H9 (cell line): ENCODE results near the gene TANC2. TPM values are rescaled to one million over a fixed set of nuclear protein-coding genes. Genes with fewer than 3 reads are reported as not detected.

Source experiments
- DNase-seq: peaks from one replicate; pipeline ENCODE4 v3.0.0-alpha.2; 2017
- H2AFZ ChIP-seq: one replicate; pipeline ENCODE4 v1.6.1; 2013; ENCODE audit warnings: mild to moderate bottlenecking, low read length, control low read depth, moderate library complexity
- H2AK5ac ChIP-seq: 2 replicates; pipeline ENCODE4 v1.6.1; 2013; ENCODE audit warnings: low read length, control low read depth, mixed read lengths; ENCODE audit not compliant: insufficient read length
- H2BK120ac ChIP-seq: one replicate; pipeline ENCODE4 v1.6.1; 2013; ENCODE audit warnings: low read depth, mild to moderate bottlenecking, low read length, control low read depth, inconsistent platforms; ENCODE audit not compliant: poor library complexity, severe bottlenecking
- H2BK12ac ChIP-seq: 2 replicates; pipeline ENCODE4 v1.6.1; 2013; ENCODE audit warnings: low read length, control low read depth, mixed read lengths, low read depth; ENCODE audit not compliant: insufficient read length
- H2BK15ac ChIP-seq: 2 replicates; pipeline ENCODE4 v1.6.1; 2013; ENCODE audit warnings: low read depth, low read length, control low read depth
- H2BK20ac ChIP-seq: one replicate; pipeline ENCODE4 v1.6.1; 2013; ENCODE audit warnings: low read depth, mild to moderate bottlenecking, low read length, control low read depth, inconsistent platforms; ENCODE audit not compliant: poor library complexity, severe bottlenecking
- H2BK5ac ChIP-seq: 2 replicates; pipeline ENCODE4 v1.6.1; 2013; ENCODE audit warnings: low read length, control low read depth, mixed read lengths; ENCODE audit not compliant: insufficient read length
- H3K14ac ChIP-seq: 2 replicates; pipeline ENCODE4 v1.6.1; 2013; ENCODE audit warnings: low read length, control low read depth; ENCODE audit not compliant: insufficient read depth
- H3K18ac ChIP-seq: 2 replicates; pipeline ENCODE4 v1.6.1; 2013; ENCODE audit warnings: low read depth, mild to moderate bottlenecking, mixed read lengths, low read length, control low read depth; ENCODE audit not compliant: insufficient read length
- H3K23ac ChIP-seq: 2 replicates; pipeline ENCODE4 v1.6.1; 2013; ENCODE audit warnings: low read length, control low read depth, mixed read lengths, low read depth; ENCODE audit not compliant: insufficient read length
- H3K23me2 ChIP-seq: 2 replicates; pipeline ENCODE4 v1.6.1; 2013; ENCODE audit warnings: low read depth, mild to moderate bottlenecking, mixed read lengths, low read length, control low read depth; ENCODE audit not compliant: insufficient read length, poor library complexity, severe bottlenecking
- H3K27ac ChIP-seq: 2 replicates; pipeline ENCODE4 v1.5.1; 2013; ENCODE audit warnings: low read length, control low read depth, mixed read lengths, low read depth; ENCODE audit not compliant: insufficient read length
- H3K27me3 ChIP-seq: 2 replicates; pipeline ENCODE4 v1.6.1; 2013; ENCODE audit warnings: low read length, control low read depth, inconsistent platforms; ENCODE audit not compliant: insufficient read depth
- H3K4ac ChIP-seq: 2 replicates; pipeline ENCODE4 v1.6.1; 2013; ENCODE audit warnings: low read depth, mild to moderate bottlenecking, control low read depth, inconsistent platforms, low read length, moderate library complexity
- H3K4me1 ChIP-seq: 2 replicates; pipeline ENCODE4 v1.6.1; 2013; ENCODE audit warnings: low read length, control low read depth, inconsistent platforms; ENCODE audit not compliant: insufficient read depth
- H3K4me2 ChIP-seq: 2 replicates; pipeline ENCODE4 v1.6.1; 2013; ENCODE audit warnings: low read length, control low read depth, mixed read lengths; ENCODE audit not compliant: insufficient read length, insufficient read depth
- H3K56ac ChIP-seq: 2 replicates; pipeline ENCODE4 v1.6.1; 2013; ENCODE audit warnings: low read depth, mild to moderate bottlenecking, mixed read lengths, low read length, control low read depth; ENCODE audit not compliant: insufficient read length
- H3K79me1 ChIP-seq: 2 replicates; pipeline ENCODE4 v1.6.1; 2013; ENCODE audit warnings: low read depth, mild to moderate bottlenecking, moderate library complexity, low read length, control low read depth, inconsistent platforms; ENCODE audit not compliant: insufficient read depth, poor library complexity, severe bottlenecking
- H3K79me2 ChIP-seq: 2 replicates; pipeline ENCODE4 v1.6.1; 2013; ENCODE audit warnings: low read length, control low read depth, inconsistent platforms; ENCODE audit not compliant: insufficient read depth
- H3K9ac ChIP-seq: 2 replicates; pipeline ENCODE4 v1.6.1; 2013; ENCODE audit warnings: low read length, control low read depth, mixed read lengths; ENCODE audit not compliant: insufficient read length; ENCODE audit errors: extremely low read depth
- H3K9me3 ChIP-seq: one replicate; pipeline ENCODE4 v1.6.1; 2013; ENCODE audit warnings: low read depth, low read length, inconsistent platforms; ENCODE audit not compliant: control insufficient read depth
- H3T11ph ChIP-seq: one replicate; pipeline ENCODE4 v1.6.1; 2013; ENCODE audit warnings: mild to moderate bottlenecking, low read length, control low read depth, inconsistent platforms
- H4K20me1 ChIP-seq: one replicate; pipeline ENCODE4 v1.6.1; 2013; ENCODE audit not compliant: control insufficient read depth, insufficient read length, insufficient read depth
- H4K5ac ChIP-seq: 2 replicates; pipeline ENCODE4 v1.6.1; 2013; ENCODE audit warnings: low read depth, mild to moderate bottlenecking, mixed read lengths, low read length, control low read depth; ENCODE audit not compliant: insufficient read length
- H4K8ac ChIP-seq: replicated peaks from 2 replicates; pipeline ENCODE4 v1.6.1; 2013; ENCODE audit warnings: low read length, control low read depth, mixed read lengths, low read depth; ENCODE audit not compliant: insufficient read length
- H4K91ac ChIP-seq: 2 replicates; pipeline ENCODE4 v1.6.1; 2013; ENCODE audit warnings: low read depth, mild to moderate bottlenecking, moderate library complexity, mixed read lengths, low read length, control low read depth; ENCODE audit not compliant: insufficient read length
- H3K27ac Mint-ChIP-seq, 3 experiments: 2 replicates in 2 of 3; 3 replicates in 1 of 3; pipeline ENCODE4 v1.8.0; 2020 to 2021; ENCODE audit warnings: mixed read lengths in 3 of 3, mild to moderate bottlenecking in 1 of 3, moderate library complexity in 1 of 3
- H3K27me3 Mint-ChIP-seq: 2 replicates; pipeline ENCODE4 v1.8.0; 2021; ENCODE audit warnings: low read depth, mild to moderate bottlenecking, moderate library complexity, mixed read lengths
- H3K36me3 Mint-ChIP-seq, 3 experiments: 2 replicates in 2 of 3; 3 replicates in 1 of 3; pipeline ENCODE4 v1.8.0; 2020 to 2021; ENCODE audit warnings: low read depth in 3 of 3, mixed read lengths in 3 of 3; ENCODE audit not compliant: insufficient read depth in 1 of 3
- H3K4me1 Mint-ChIP-seq, 2 experiments: 2 replicates each; pipeline ENCODE4 v1.8.0; 2020; ENCODE audit warnings: mixed read lengths in 2 of 2
- H3K4me3 Mint-ChIP-seq, 2 experiments: 2 replicates in 1 of 2; 3 replicates in 1 of 2; pipeline ENCODE4 v1.8.0; 2020 to 2021; ENCODE audit warnings: mild to moderate bottlenecking in 2 of 2, mixed read lengths in 2 of 2, moderate library complexity in 1 of 2
- H3K9me3 Mint-ChIP-seq, 2 experiments: 2 replicates in 1 of 2; 3 replicates in 1 of 2; pipeline ENCODE4 v1.8.0; 2020; ENCODE audit warnings: mild to moderate bottlenecking in 2 of 2, mixed read lengths in 2 of 2, moderate library complexity in 1 of 2
- WGBS: extraction: QIAGEN DNeasy Blood & Tissue Kit; methylation state at CpG from one replicate; pipeline ENCODE4 v1.1.7; 2013; ENCODE audit warnings: missing lambda C conversion rate, low lambda C conversion rate, mixed read lengths; ENCODE audit not compliant: insufficient read length; ENCODE audit errors: extremely low coverage; 5-methylcytosine and 5-hydroxymethylcytosine counted together
- total RNA-seq: library from RNA; stranded (reverse); gene quantifications from 2 replicates; pipeline ENCODE4 v1.2.1, GENCODE V29; 2021
- TF ChIP-seq, protein P1 (sequence below): fragments of 200-600 bp; sonication (generic); conservative IDR thresholded peaks from 3 replicates; pipeline ENCODE4 v1.8.0; 2021; ENCODE audit warnings: antibody characterized with exemption, mild to moderate bottlenecking

TANC2 gene
- total RNA-seq, 1 experiment from 2014 or later: 7.3 TPM

DNA sequence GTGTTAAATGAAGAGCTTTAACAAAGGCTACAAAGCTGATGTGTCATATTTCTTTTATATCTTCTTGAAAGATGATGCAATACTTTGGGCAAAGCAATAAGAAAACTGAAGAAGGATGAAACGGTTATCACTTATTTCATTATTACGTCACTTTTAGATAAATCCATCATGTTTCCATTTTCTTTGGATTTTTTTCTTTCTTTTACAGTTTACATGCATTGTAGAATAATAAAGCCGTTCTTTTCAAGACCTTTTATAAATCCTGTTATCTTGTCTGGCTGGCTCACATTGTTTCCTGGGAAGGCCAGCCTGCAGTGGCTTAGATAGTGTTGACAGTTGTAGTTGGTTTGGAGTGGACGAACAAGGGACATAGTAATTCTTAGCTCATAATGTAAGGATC, 28.9 kb downstream of the TANC2 start:
- Histone ChIP-seq H3K23me2 (no peaks in the 10 kb centered on the region), H4K91ac (no peak overlapping the region), H3K27me3 (no peaks in the 10 kb centered on the region), H4K8ac (no peak overlapping the region), H3K9ac (no peak overlapping the region), H3K9me3 (no peaks in the 10 kb centered on the region), H3K23ac (no peak overlapping the region), H2BK20ac (no peak overlapping the region), H3K4me1 (no peaks in the 10 kb centered on the region), H3K4ac (no peak overlapping the region), H3K79me2 (no peaks in the 10 kb centered on the region; the same call in 1 of the 2 replicates), H2BK5ac (no peak overlapping the region), H3K4me2 (no peak overlapping the region), H2BK12ac (no peak overlapping the region), H4K20me1 (no peaks in the 10 kb centered on the region), H4K5ac (no peak overlapping the region), H3K27ac (no peak overlapping the region), H2BK120ac (no peak overlapping the region), H3K18ac (no peak overlapping the region), H3K79me1 (no peaks in the 10 kb centered on the region), H2AK5ac (no peak overlapping the region), H3K56ac (no peak overlapping the region), H3K14ac (no peak overlapping the region), H2AFZ (no peak overlapping the region), H3T11ph (no peak overlapping the region), H2BK15ac (no peak overlapping the region)
- Mint-ChIP-seq H3K9me3 (no peaks in the 10 kb centered on the region; a peak in 1 of 5 replicates), H3K4me1 (0 out of 4 replicates have a peak, but pooled peaks cover 0 to 3% of the 10 kb centered on the region in 2 experiments), H3K36me3 (no peaks in the 10 kb centered on the region), H3K4me3 (no peak overlapping the region), H3K27ac (no peak overlapping the region), H3K27me3 (no peaks in the 10 kb centered on the region; the same call in 1 of the 2 replicates)
- no CpG with 5 or more reads among the region's 4 CpGs for WGBS
- TF ChIP-seq, protein P1, sequence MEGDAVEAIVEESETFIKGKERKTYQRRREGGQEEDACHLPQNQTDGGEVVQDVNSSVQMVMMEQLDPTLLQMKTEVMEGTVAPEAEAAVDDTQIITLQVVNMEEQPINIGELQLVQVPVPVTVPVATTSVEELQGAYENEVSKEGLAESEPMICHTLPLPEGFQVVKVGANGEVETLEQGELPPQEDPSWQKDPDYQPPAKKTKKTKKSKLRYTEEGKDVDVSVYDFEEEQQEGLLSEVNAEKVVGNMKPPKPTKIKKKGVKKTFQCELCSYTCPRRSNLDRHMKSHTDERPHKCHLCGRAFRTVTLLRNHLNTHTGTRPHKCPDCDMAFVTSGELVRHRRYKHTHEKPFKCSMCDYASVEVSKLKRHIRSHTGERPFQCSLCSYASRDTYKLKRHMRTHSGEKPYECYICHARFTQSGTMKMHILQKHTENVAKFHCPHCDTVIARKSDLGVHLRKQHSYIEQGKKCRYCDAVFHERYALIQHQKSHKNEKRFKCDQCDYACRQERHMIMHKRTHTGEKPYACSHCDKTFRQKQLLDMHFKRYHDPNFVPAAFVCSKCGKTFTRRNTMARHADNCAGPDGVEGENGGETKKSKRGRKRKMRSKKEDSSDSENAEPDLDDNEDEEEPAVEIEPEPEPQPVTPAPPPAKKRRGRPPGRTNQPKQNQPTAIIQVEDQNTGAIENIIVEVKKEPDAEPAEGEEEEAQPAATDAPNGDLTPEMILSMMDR: no peak
- no peak for DNase-seq
